GM18520 (cell line): ENCODE measurements around the gene C16orf95.
"Not testable (repeated sequence)": the region's sequence is repeated elsewhere in the genome, so short reads cannot be mapped to it uniquely, and the experiment has no call there.

ENCODE experiments used
- ATAC-seq: cut with Tn5 transposase; IDR thresholded peaks from one replicate; pipeline ENCODE4 v1.9.1; 2021; ENCODE audit not compliant: unreplicated experiment

Gene C16orf95

GRCh38 chr16:87316923-87317749, at the start of gene C16orf95:
Gene C16orf95, minus strand, starts transcription at chr16:87317392. Its CDS starts 150 bp downstream, at chr16:87317242.
- ATAC-seq, result peak; percentile 81

GRCh38 chr16:87366930-87367329, 49.7 kb upstream of the C16orf95 start:
- ATAC-seq, result no peak

- ATAC-seq, result no peak
These were observed 49.1 kb upstream of the C16orf95 start for GRCh38 chr16:87366288-87366687.

- ATAC-seq, result no peak
These were observed 48.0 kb upstream of the C16orf95 start for GRCh38 chr16:87365021-87365713.

- no peak for ATAC-seq
These were observed 46.7 kb upstream of the C16orf95 start for GRCh38 chr16:87363771-87364455.

- ATAC-seq, result not testable (repeated sequence)
These were observed 45.8 kb upstream of the C16orf95 start for GRCh38 chr16:87362828-87363559.

- no peak for ATAC-seq
These were observed 44.9 kb upstream of the C16orf95 start for GRCh38 chr16:87361916-87362619.

- no peak for ATAC-seq
These were observed 43.8 kb upstream of the C16orf95 start for GRCh38 chr16:87360862-87361610.

- no peak for ATAC-seq
These were observed 41.9 kb upstream of the C16orf95 start for GRCh38 chr16:87359121-87359520.

- ATAC-seq, result no peak
These were observed 41.5 kb upstream of the C16orf95 start for GRCh38 chr16:87358696-87359095.

- ATAC-seq, result no peak
These were observed 41.1 kb upstream of the C16orf95 start for GRCh38 chr16:87358250-87358649.

GRCh38 chr16:87356491-87356853, 39.3 kb upstream of the C16orf95 start:
- ATAC-seq, result no peak

- ATAC-seq, result no peak
These were observed 36.4 kb upstream of the C16orf95 start for GRCh38 chr16:87353613-87354012.

- no peak for ATAC-seq
These were observed 35.6 kb upstream of the C16orf95 start for GRCh38 chr16:87352818-87353217.

- ATAC-seq, result no peak
These were observed 34.1 kb upstream of the C16orf95 start for GRCh38 chr16:87351320-87351698.

- no peak for ATAC-seq
These were observed 33.6 kb upstream of the C16orf95 start for GRCh38 chr16:87350681-87351319.

- ATAC-seq, result no peak
These were observed 32.8 kb upstream of the C16orf95 start for GRCh38 chr16:87350031-87350430.

GRCh38 chr16:87348616-87349157, 31.5 kb upstream of the C16orf95 start:
- no peak for ATAC-seq
